Left cardiac atrium (tissue), 4 donors: ENCODE data around the gene ATR. TPM values are rescaled to one million over a fixed set of nuclear protein-coding genes. Genes with fewer than 3 reads are reported as not detected.
"Not testable (repeated sequence)": the region's sequence is repeated elsewhere in the genome, so short reads cannot be mapped to it uniquely, and the experiment has no call there.

Experiments used
- ATAC-seq, 2 donors: fragments of 200-7000 bp; cut with Tn5 transposase; one replicate each; pipeline ENCODE4 v1.9.1; 2020; ENCODE audit warnings: mild to moderate bottlenecking in 2 of 2, moderate library complexity in 2 of 2
- DNase-seq: peaks from one replicate; pipeline ENCODE4 v3.0.0-alpha.2; 2020
- intact Hi-C, 2 donors: fragments of 100-400 bp; cut with DNase I; formaldehyde crosslinking; loops; one replicate each; pipeline versions ENCODE4 v1.14.1 to v1.15.1; 2022 to 2023
- long read RNA-seq: library from polyadenylated mRNA; unstranded; transcript quantifications from one replicate; pipeline ENCODE4 v2.0.0, GENCODE V29; 2021
- total RNA-seq, 2 donors: library from RNA; stranded (reverse); fragmentation: NEBNext Ultra II Directional; extraction: Animal tissue kit (Norgen Biotek cat#: 25700); gene quantifications; one replicate each; pipeline ENCODE4 v1.2.1, GENCODE V29; 2021
- donor health status: DM: no; HTN: yes; CAD: no.
- donor health status: DM: no; HTN: yes; CAD: no; lungs with severe emphysema.
- donor health status: DM: yes; HTN: yes; CAD: no.
- donor health status: Dilated cardiomyopathy.

ATR gene
- total RNA-seq, result 10 to 100 TPM in 1 of 2 donors, 1 to 10 TPM in 1; 9.7 to 12.5 TPM
- long read RNA-seq, partial matches to known transcripts, result 7 of 9 reads
- long read RNA-seq, other reads (novel, unspliced or antisense), result 2 of 9 reads

DNA sequence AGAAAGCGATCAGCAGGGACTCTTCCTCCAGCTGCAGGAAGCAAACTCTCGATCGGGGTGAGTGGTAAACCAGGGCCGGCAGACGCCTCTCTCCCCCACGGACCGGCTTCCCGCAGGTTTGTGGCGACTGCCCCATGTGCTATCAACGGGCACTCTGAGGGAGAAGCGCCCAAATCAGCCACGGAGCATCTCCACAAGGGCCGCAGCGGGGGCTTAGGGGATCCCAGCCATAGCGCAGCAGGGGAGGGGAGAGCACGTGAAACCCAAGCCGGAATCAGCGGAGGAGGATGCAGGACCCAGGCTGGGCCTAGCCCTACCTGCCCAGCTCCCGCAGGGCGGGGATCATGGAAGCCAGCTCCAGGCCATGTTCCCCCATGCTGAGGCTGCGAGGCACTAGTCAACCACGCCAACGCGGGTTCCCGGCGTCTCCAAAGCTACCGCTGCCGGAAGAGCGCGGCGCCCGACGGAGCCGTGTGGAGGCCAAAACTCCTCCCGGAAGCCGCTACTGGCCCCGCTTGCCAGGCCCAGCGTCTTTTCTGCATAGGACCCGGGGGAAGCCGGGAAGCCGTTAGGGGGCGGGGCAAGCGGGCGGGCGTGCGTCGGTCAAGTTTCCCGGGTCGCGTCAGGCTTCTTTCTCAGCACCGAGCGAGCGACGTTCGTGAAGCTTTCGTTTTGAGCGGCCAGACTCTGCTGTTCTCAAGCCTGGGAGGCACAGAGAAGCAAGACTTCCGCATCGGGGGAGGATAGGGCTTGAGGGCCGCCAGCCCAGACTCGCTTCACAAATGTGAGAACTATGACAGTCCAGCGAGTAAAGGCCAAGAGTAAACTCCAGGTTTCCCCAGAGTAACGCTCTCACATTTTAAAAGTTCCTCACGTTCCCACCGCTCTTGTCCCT lies at the start of gene ATR:
ATR (minus strand) TSS at position 405 of the 895 bp plus-strand sequence; CDS start at position 376, 29 bp downstream.
- intact Hi-C loops, result no loop called here
- DNase-seq, result peak; percentile 98
- peak; percentile 99 for ATAC-seq

DNA sequence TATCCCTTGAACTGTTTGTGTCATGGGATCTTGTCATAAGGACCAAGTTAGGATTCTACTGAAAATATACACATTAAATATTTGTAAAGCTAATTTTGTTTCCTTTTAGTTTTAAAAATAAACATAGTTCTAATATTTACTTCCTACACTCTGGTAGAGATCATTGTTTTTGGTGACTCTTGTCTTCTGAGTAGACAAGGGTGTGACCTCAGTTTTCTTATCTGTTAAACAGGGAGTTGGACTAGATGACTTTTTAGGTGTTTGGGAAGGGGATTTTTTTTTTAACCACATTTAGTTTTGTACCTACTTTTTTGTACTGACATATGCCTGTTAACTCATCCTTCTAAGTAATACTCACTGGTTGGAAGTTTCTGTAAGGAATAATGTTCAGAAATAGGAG lies 48.4 kb upstream of the ATR start:
- intact Hi-C loops, result no loop called here

GRCh38 chr3:142625153-142625440 lies 46.6 kb upstream of the ATR start:
- DNase-seq (no peak), ATAC-seq (no peak)
- intact Hi-C loops, result no loop called here

More for the DNA sequence above, 48.4 kb upstream of the ATR start:
- ATAC-seq (no peak), DNase-seq (no peak)

GRCh38 chr3:142624341-142625152 lies 46.0 kb upstream of the ATR start:
- ATAC-seq (no peak), DNase-seq (no peak)
- intact Hi-C loops, result no loop called here

GRCh38 chr3:142623194-142623593 lies 44.7 kb upstream of the ATR start:
- no peak for DNase-seq
- no peak for ATAC-seq
- intact Hi-C loops, result no loop called here

DNA sequence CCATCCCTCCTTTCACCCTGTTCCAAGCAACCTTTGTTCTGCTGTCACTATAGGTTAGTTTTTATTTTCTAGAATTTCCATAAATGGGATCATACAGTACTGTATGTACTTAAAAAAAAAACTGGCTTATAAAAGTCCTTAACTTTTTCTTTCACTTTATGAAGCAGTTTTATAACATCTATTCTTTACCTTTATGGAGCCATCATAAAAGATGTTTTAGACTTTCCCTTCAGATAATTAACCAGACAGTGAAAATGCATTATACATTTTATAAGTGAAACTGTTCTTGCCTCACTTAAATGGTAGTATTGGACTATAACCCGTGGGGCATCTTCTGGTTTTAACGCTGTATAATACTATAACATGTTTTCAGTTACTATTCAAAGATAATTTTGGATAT lies 43.9 kb upstream of the ATR start:
- no peak for DNase-seq
- ATAC-seq, result no peak
- intact Hi-C loops, result no loop called here

DNA sequence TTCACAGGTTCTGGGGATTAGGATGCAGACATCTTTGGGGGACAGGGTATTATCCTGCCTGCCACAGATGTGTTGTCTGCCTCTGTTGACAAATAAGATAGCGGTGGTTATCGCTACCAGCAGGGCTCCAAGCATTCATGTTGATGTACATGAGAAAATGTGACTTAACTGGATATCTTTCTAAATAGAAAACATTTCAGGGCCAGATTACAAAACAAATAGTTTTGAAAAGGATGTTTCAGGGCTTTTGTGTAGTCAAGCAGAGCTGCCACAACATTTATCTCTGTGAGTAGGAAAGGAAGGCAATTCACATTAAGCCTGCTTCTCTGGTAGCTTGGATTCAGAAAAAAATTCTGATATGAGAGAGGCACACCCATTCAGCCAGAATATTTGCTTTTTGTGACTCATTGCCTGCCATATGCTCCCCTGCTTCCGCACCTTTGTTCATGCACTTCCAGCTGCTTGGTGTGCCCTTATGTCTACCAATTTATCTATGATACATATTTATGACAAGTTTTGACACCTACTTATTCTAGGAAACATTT lies 40.5 kb upstream of the ATR start:
- intact Hi-C loops, result no loop called here
- DNase-seq (no peak), ATAC-seq (peak in 1 of 2 donors; percentile 57)

- intact Hi-C loops, result no loop called here
- DNase-seq (no peak), ATAC-seq (no peak)
Observed at GRCh38 chr3:142615171-142615570, 36.6 kb upstream of the ATR start.

DNA sequence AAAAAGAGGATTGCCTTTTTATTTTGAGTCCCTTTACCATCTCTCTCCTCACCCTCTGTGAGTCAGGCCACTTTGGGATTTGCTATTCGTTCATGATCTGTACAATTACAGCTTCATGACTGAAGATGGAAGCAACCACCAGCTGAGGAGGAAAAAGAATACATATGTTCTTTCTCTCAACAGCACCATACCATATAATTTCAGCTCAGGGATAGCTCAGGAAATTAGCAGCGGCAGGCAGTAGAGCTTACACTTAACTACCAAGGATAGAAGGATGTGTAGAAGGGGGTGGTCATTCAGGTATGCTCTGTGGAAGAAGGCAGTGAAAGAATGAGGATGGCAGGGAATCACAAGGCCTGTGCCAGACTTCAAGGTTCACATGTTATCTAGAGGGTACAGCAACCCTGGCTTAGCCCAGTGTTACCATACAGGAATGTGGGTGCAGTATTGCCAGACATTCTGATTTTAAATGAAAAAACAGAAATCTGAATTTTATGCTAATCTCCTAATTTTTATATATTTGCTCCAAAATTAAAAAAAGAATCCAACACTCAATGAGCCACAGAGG lies 35.6 kb upstream of the ATR start:
- no peak for ATAC-seq
- no peak for DNase-seq
- intact Hi-C loops, result no loop called here

GRCh38 chr3:142613491-142613890 lies 35.0 kb upstream of the ATR start:
- intact Hi-C loops, result no loop called here
- no peak for ATAC-seq

DNA sequence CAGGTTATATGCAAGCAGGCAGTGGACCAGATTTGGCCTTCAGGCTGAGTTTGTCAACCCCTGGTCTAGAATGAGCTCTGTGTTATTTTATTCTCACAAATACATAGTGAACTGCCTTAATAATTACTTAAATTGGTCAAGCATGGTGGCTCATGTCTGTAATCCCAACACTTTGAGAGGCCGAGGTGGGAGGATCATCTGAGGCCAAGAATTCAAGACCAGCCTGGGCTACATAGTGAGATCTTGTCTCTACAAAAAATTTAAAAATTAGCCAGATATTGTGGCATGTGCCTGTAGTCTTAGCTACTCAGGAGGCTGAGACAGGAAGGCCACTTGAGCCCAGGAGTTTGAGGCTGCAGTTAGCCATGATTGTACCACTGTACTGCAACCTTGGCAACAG lies 32.7 kb upstream of the ATR start:
- intact Hi-C loops, result no loop called here
- DNase-seq, result no peak
- ATAC-seq, result no peak

More at GRCh38 chr3:142613491-142613890, 35.0 kb upstream of the ATR start:
- DNase-seq, result no peak

GRCh38 chr3:142609136-142609535 lies 30.6 kb upstream of the ATR start:
- DNase-seq (no peak), ATAC-seq (no peak)
- intact Hi-C loops, result no loop called here

DNA sequence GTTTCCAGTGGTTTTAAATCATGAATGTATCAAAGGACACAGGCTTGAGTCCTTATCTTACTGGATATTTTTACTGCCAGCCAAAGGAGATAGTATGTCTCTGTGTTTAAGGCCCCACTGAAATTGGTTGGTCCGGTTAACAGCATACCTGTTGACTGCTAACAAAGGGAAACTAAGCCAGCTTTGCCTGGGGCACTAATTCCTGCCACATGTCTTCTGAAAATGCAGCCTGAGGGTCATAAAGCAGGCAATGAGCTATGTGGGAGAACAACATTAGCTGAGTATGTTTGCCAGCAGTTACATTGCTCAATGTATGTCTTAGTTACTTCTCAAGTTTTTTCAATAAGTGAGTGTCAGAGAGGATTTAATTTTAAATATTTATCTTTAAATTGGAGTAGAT lies 30.1 kb upstream of the ATR start:
- DNase-seq, result no peak
- intact Hi-C loops, result no loop called here
- ATAC-seq, result no peak

DNA sequence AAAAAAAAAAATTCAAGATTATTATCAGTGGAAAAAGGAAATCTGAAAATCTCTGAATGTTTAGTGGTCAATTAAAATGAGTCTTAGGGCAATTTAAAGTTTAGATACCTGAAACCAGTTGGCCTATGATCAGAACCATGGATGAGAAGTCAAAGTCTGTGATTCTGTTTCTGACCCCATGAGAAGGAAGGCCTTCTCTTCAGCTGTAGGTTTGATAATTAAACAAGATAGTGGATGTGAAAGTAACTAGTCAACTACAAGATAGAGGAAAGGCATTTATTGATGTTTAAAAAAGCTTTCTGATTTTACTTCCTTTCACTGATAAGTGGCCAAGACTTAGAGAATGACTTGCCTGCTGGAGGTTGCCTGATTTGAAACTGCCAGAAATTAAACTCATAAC lies 26.4 kb upstream of the ATR start:
- DNase-seq (no peak), ATAC-seq (no peak)
- intact Hi-C loops, result no loop called here

DNA sequence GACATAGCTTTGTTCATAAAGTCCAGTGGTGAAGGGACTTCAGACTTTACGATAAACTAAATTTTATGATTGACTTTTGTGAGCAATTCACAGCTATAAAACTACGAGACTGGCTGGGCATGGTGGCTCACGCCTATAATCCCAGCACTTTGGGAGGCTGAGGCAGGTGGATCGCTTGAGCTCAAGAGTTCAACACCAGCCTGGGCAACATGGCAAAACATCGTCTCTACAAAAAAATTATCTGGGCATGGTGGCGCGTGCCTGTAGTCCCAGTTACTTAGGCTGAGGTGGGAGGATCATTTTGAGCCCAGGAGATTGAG lies 24.8 kb upstream of the ATR start:
- intact Hi-C loops, ATAC-seq, DNase-seq: not testable (repeated sequence)

GRCh38 chr3:142602619-142603385 lies 24.3 kb upstream of the ATR start:
- DNase-seq, result no peak
- ATAC-seq, result no peak
- intact Hi-C loops, result no loop called here

GRCh38 chr3:142601713-142602112 lies 23.2 kb upstream of the ATR start:
- no peak for ATAC-seq
- DNase-seq, result no peak
- intact Hi-C loops, result no loop called here

GRCh38 chr3:142597906-142598305 lies 19.4 kb upstream of the ATR start:
- DNase-seq, result no peak
- no peak for ATAC-seq
- intact Hi-C loops, result no loop called here

DNA sequence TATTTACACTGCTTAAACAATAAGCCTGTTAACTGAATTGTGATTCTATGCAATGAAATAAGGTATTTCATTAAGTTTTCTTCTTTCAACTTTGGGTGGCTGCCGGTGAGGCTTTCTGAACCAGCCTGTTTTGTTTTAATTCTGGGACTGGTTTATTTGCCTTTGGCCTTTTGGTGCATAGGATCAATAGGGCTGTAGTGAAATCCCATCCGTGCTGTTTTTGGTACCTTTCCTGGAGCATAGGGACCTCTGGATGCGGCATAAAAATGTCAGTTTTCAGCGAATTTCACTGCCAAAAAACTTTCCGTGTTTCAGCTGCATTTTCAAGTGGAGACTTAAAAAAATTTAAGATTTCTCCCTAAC lies 18.2 kb upstream of the ATR start:
- ATAC-seq (no peak), DNase-seq (no peak)
- intact Hi-C loops, result no loop called here
